Epidermal melanocyte (primary cell): ENCODE data around the gene ZFAND3.

Source experiments
- DNase-seq: peaks from one replicate; pipeline ENCODE4 v3.0.0; 2011; ENCODE audit warnings: low spot score; ENCODE audit not compliant: insufficient read length

The ZFAND3 gene

GRCh38 chr6:38085031-38085430, 265.5 kb downstream of the ZFAND3 start:
- DNase-seq, result no peak

- no peak for DNase-seq
These were observed 266.8 kb downstream of the ZFAND3 start for GRCh38 chr6:38086346-38086745.

DNA sequence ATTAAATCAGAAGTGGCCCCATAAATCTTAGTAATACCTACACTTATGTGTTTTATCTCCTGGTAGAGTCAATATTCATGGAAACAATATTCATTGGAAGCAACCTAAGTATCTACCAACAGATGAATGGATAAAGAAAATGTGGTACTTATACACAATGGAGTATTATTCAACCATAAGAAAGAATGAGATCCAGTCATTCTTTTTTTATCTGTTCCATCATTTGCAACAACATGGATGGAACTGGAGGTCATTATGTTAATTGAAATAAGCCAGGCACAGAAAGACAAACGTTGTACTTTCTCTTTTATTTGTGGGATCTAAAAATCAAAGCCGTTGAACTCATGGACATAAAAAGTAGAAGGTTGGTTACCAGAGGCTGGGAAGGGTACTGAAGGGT, 268.5 kb downstream of the ZFAND3 start:
- no peak for DNase-seq

- no peak for DNase-seq
These were observed 269.3 kb downstream of the ZFAND3 start for GRCh38 chr6:38088829-38089228.

DNA sequence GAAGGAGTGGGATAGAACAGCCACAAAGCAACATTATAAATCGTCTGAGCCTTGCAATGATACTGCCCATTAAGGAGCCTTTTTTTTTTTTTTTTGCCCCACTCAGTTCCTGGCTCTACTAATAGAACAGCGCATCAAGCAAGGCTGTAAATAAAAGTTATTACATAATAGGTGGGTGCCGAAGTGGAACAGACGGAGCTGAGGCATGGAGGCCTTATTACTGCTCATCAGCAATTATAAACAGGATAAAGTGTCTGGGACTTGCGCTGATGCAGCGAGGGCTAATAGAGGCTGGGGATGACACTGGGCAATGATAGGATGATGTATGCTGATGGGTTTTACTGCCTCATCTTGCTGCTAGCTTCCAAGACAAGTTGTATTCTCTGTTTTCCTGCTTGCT, 272.1 kb downstream of the ZFAND3 start:
- no peak for DNase-seq

GRCh38 chr6:38092465-38092864, 272.9 kb downstream of the ZFAND3 start:
- DNase-seq, result no peak

DNA sequence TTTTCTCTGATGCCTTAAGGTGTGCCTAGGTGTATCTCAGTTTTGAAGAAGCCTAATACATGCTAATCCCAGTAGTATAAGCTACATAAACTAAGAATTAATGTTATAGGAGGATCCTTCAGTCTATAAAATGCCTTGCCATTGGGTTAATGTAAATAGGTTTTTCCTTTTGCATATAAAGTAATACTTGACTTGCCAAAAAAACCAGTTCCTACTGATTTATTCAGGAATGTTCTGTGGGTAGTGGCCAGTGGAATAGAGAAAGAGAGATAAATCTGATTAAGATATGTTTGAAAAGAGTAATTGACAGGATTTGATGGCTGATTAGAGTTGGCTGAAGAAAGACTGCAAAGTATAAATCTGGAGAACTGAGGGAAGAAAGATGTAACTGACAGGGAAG, 273.4 kb downstream of the ZFAND3 start:
- DNase-seq, result no peak

- DNase-seq, result no peak
These were observed 275.5 kb downstream of the ZFAND3 start for GRCh38 chr6:38095054-38095453.

GRCh38 chr6:38099221-38099620, 279.7 kb downstream of the ZFAND3 start:
- no peak for DNase-seq

GRCh38 chr6:38100380-38100779, 280.9 kb downstream of the ZFAND3 start:
- DNase-seq, result no peak

- no peak for DNase-seq
These were observed 284.4 kb downstream of the ZFAND3 start for GRCh38 chr6:38103921-38104320.

GRCh38 chr6:38105066-38105465, 285.5 kb downstream of the ZFAND3 start:
- no peak for DNase-seq

DNA sequence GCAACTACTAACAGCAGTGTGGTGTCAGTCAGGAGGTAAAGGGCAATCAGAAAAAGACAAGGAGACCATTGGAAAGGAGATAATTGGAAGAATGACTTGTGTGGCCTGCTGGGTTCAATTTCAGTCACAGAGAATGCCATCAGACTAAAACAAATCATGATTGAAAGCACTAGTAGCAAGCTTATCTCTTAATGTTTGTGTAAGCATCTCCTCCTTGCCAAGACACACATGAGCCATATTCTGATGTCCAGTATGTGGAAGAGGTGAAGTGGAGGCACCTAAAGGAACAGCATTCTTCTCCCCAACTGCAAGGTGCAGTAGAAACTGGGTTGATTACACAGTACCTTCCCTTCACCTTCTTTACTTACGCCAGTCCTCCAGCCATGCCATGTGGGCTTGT, 287.5 kb downstream of the ZFAND3 start:
- DNase-seq, result no peak

- DNase-seq, result no peak
These were observed 291.0 kb downstream of the ZFAND3 start for GRCh38 chr6:38110481-38110971.

GRCh38 chr6:38112181-38112580, 292.7 kb downstream of the ZFAND3 start:
- no peak for DNase-seq

- no peak for DNase-seq
These were observed 294.5 kb downstream of the ZFAND3 start for GRCh38 chr6:38113825-38114576.

GRCh38 chr6:38114976-38115625, 295.6 kb downstream of the ZFAND3 start:
- no peak for DNase-seq

DNA sequence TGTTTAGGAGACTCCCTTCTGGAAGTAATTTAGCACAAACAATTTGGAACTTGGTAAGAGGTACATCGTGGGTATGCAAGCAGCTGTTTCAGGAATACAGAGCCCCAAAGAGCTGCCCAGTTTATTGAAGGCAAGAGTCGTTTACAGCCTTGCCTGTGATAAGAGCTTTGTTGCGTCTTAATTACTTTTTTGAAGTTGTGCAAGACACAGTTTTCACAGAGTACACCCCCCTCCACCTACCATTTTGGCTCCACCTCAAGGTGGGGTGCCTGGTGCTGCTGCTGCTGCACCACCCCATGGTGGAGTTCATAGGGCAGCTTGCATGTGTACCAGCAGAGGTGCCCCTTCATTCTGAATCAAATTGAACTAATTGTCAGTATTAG, 296.1 kb downstream of the ZFAND3 start:
- DNase-seq, result no peak

DNA sequence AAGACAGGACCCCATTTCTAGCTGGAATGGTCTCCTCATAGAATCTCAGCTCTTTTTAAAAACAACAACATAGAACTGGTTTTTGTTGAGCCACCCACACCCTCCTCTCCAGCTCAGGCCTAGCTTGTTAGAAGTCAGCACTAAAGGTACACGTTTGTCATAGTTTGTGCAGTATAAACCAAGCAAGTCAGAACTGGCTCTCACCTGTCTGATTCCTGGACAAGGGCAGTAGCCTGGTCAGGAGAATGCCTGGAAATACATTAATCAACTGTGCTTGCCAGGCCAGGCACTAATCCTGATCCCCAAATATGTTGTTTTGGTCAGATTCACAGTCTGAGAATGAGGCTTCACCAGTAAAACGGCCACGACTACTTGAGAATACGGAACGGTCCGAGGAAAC, 296.7 kb downstream of the ZFAND3 start:
- no peak for DNase-seq

DNA sequence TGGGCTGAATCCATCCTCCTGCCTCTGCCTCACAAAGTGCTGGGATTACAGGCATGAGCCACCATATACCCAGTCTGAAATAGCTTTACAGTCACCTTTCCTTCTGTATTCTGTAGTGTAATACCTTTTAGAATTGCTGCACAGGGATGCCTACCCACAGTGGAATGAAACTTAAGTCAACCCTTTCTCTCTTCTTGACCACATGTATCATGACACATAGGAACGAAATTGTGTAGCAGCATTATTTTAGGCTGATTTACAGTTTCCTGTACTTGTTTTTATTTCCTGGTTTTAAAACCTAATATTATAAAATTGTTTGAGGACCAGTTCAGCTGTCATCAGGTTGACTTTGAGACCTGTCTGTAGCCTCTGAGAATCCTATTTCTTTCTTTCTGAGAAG, 297.8 kb downstream of the ZFAND3 start:
- DNase-seq, result no peak

DNA sequence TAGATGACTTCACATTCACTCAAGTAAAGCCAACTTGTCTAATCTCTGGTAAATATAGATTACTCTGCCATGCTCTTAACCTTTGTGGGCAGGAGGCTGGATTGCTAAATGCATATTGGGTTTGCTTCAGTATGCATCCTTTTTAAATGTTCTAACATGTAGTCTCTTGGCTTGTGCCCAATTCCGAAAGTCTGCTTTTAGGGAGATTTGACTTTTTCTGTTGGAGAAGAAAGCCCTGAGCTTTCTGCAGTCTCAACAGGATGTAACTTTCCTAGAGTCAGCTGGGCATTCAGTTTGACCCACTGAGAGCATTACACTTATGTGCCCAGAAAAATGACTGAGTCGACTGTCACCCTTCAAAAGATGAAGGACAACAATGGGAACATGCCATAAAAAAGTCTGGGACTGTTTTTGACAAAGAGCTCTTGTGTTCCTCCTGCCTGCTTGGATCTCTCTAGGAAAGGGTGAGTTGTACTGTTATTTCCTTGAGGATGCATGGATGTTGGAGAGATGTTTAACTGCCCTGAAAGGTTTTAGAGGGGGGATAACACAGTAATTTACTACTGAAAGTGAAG, 299.4 kb downstream of the ZFAND3 start:
- no peak for DNase-seq

GRCh38 chr6:38119516-38119915, 300.0 kb downstream of the ZFAND3 start:
- no peak for DNase-seq
